Measurements from ENCODE around the gene ADAMTS17. TPM values are rescaled to one million over a fixed set of nuclear protein-coding genes. Genes with fewer than 3 reads are reported as not detected.

The ADAMTS17 gene
- total and polyA plus RNA-seq, 4 donors, result 0.28 to 46.9 (median 9.1) TPM

- WGBS, result 94% methylated on average over 2 of the region's 2 CpGs
- Histone ChIP-seq H3K27ac (ENCODE audit: low read depth in 1 of 2, low read length in 2 of 2) (no peak overlapping the region), H3K9me3 (ENCODE audit: control insufficient read depth in 4 of 4, low read length in 3 of 4) (no peaks in the 10 kb centered on the region), H3K4me1 (ENCODE audit: control insufficient read depth in 4 of 4, insufficient read depth in 4 of 4, low read length in 3 of 4) (no peaks in the 10 kb centered on the region), H3K4me3 (ENCODE audit: low read depth in 1 of 3, low read length in 3 of 3) (no peak overlapping the region), H3K27me3 (ENCODE audit: control insufficient read depth in 4 of 4, insufficient read depth in 4 of 4, low read length in 3 of 4) (no peaks in the 10 kb centered on the region), H3K9ac (ENCODE audit: low read depth in 1 of 2, low read length in 2 of 2) (no peak overlapping the region), H3K36me3 (ENCODE audit: control insufficient read depth in 4 of 4, insufficient read depth in 3 of 4, low read depth in 1 of 4, low read length in 3 of 4) (peaks cover 0 to 9% (median 0%) of the 10 kb centered on the region in 4 donors)
- no peak for DNase-seq (ENCODE audit: low spot score)
- TF ChIP-seq REST (IDR thresholded peaks at IDR 0.05) (no peak), CTCF (IDR thresholded peaks at IDR 0.05; ENCODE audit: low read depth, low read length, missing input control) (no peak), RXRA (IDR thresholded peaks at IDR 0.05) (no peak), TAF1 (conservative IDR thresholded peaks at IDR 0.05) (no peak), HNF4A (conservative IDR thresholded peaks at IDR 0.05) (no peak), HNF4G (IDR thresholded peaks at IDR 0.05) (no peak), GABPA (IDR thresholded peaks at IDR 0.05 in 1 of 2, conservative IDR thresholded peaks at IDR 0.05 in 1 of 2) (no peak), FOXA2 (IDR thresholded peaks at IDR 0.05) (no peak), FOXA1 (IDR thresholded peaks at IDR 0.05) (no peak), ATF3 (IDR thresholded peaks at IDR 0.05) (no peak)
Measured at GRCh38 chr15:100049483-100049882, 292.3 kb downstream of the ADAMTS17 start.

DNA sequence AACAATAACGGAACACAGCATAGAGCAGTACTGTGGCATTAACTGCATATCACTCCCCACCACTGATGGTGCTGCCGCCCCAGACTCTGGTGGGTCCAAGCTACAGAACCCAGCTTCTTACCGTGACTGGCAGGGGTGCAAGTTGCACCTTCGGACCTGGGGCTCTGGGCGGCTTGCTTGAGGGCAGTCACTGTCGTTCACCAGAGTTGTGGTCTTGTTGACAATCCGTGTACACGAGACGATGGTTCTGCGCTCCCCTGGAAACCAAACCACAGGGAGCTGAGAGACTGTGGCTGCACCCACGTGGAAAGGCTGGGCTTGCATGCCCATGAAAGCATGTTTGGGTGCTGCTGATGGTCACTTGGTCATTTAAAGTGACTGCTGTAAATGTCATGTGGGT is 293.0 kb downstream of the ADAMTS17 start:
- Histone ChIP-seq H3K36me3 (ENCODE audit: control insufficient read depth in 4 of 4, insufficient read depth in 3 of 4, low read depth in 1 of 4, low read length in 3 of 4) (peaks cover 0 to 9% (median 0%) of the 10 kb centered on the region in 4 donors), H3K27me3 (ENCODE audit: control insufficient read depth in 4 of 4, insufficient read depth in 4 of 4, low read length in 3 of 4) (no peaks in the 10 kb centered on the region), H3K9me3 (ENCODE audit: control insufficient read depth in 4 of 4, low read length in 3 of 4) (no peaks in the 10 kb centered on the region), H3K9ac (ENCODE audit: low read depth in 1 of 2, low read length in 2 of 2) (no peak overlapping the region), H3K27ac (ENCODE audit: low read depth in 1 of 2, low read length in 2 of 2) (no peak overlapping the region), H3K4me1 (ENCODE audit: control insufficient read depth in 4 of 4, insufficient read depth in 4 of 4, low read length in 3 of 4) (peaks cover 0 to under 1% (median 0%) of the 10 kb centered on the region in 4 donors), H3K4me3 (ENCODE audit: low read depth in 1 of 3, low read length in 3 of 3) (no peak overlapping the region)
- WGBS, result 93% methylated on average over 11 of the region's 11 CpGs
- no peak for DNase-seq (ENCODE audit: low spot score)
- TF ChIP-seq TAF1 (conservative IDR thresholded peaks at IDR 0.05) (no peak), HNF4G (IDR thresholded peaks at IDR 0.05) (no peak)

- Histone ChIP-seq H3K36me3 (ENCODE audit: control insufficient read depth in 4 of 4, insufficient read depth in 3 of 4, low read depth in 1 of 4, low read length in 3 of 4) (peaks cover 0 to 11% (median 0%) of the 10 kb centered on the region in 4 donors), H3K9ac (ENCODE audit: low read depth in 1 of 2, low read length in 2 of 2) (no peak overlapping the region), H3K4me3 (ENCODE audit: low read depth in 1 of 3, low read length in 3 of 3) (no peak overlapping the region), H3K27ac (ENCODE audit: low read depth in 1 of 2, low read length in 2 of 2) (no peak overlapping the region), H3K27me3 (ENCODE audit: control insufficient read depth in 4 of 4, insufficient read depth in 4 of 4, low read length in 3 of 4) (no peaks in the 10 kb centered on the region), H3K4me1 (ENCODE audit: control insufficient read depth in 4 of 4, insufficient read depth in 4 of 4, low read length in 3 of 4) (peaks cover 0 to 7% (median 4%) of the 10 kb centered on the region in 4 donors), H3K9me3 (ENCODE audit: control insufficient read depth in 4 of 4, low read length in 3 of 4) (no peaks in the 10 kb centered on the region)
- WGBS, result 67% methylated on average over 6 of the region's 6 CpGs
- no peak for DNase-seq (ENCODE audit: low spot score)
- TF ChIP-seq EGR1 (IDR thresholded peaks at IDR 0.05; ENCODE audit: low read depth in 2 of 2), result no peak
- TF ChIP-seq HNF4A (conservative IDR thresholded peaks at IDR 0.05), result no peak
- no peak for TF ChIP-seq ATF3 (IDR thresholded peaks at IDR 0.05)
- no peak for TF ChIP-seq GABPA (IDR thresholded peaks at IDR 0.05 in 1 of 2, conservative IDR thresholded peaks at IDR 0.05 in 1 of 2)
- TF ChIP-seq RXRA (IDR thresholded peaks at IDR 0.05), result no peak
- TF ChIP-seq SP1 (IDR thresholded peaks at IDR 0.05), result no peak
- TF ChIP-seq FOXA1 (IDR thresholded peaks at IDR 0.05), result no peak
Measured at GRCh38 chr15:100043692-100044091, 298.1 kb downstream of the ADAMTS17 start.
